Measurements from ENCODE around the gene CFAP70.
"Not testable (repeated sequence)": the region's sequence is repeated elsewhere in the genome, so short reads cannot be mapped to it uniquely, and the experiment has no call there.

CFAP70 gene

DNA sequence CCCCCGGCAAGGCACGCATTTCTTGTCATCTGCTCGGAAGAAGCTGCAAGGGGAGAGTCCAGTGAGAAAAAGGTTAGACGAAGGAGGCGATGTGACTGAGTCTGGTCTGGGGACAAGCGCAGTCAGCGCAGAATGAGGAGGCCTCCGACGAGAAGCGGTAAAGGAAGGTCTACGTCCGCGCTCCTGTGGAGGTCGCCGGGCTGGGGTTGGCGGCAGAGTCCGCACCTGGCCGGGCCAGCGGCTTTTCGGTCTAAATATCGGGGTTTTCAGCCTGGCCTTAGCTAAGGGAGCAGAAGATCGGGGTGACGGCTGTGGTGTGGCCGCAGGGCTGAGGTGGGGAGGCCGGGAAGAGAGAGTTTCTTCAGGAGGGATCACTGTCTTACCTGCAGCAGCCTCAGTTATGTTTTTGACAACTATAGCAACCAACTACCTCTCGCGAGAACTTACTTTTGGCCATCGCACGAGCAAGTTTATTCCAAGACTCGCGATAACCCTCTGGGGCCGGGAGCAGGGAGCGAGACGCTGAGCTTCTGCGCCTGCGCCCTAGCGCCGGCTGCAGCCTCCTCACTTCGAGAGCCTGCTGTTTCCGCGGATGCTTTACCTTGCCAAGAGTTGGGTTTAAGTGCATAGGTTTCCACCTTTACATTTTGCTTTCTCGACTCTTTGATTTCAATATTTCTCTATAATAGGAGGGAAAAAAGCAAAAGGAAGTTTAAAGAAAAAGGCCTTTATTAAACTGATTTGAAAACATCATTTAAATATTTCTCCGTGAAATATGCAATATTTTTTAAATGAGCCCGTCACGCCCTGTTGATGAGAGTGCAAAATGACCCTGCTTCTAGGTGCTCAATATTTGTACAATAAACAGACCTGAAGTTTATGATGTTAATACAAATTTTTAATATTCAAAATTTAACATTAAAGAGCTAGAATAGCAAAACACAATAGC, at the start of gene CFAP70:
CFAP70 (minus strand) TSS at position 534 of the 949 bp plus-strand sequence. CDS start 4,068 bp downstream, outside the sequence.
- no peaks in the 10 kb centered on the region for H3K27me3 ChIP-seq (ENCODE audit: control insufficient read depth in 1 of 2, insufficient read depth in 2 of 2, low read length in 2 of 2)
- peak within 1 kb of the TSS; percentile 67 to 73 for H3K9ac ChIP-seq (ENCODE audit: low read depth in 1 of 2, low read length in 2 of 2)
- H3K4me3 ChIP-seq (ENCODE audit: low read depth in 1 of 2, low read length in 2 of 2), result peak within 1 kb of the TSS; percentile 80 to 87
- no peaks in the 10 kb centered on the region for H3K9me3 ChIP-seq (ENCODE audit: control insufficient read depth in 1 of 2, low read length in 2 of 2)
- peaks cover 0 to 4% of the 10 kb centered on the region in 2 donors for H3K36me3 ChIP-seq (ENCODE audit: control insufficient read depth in 1 of 2, insufficient read depth in 2 of 2, low read length in 2 of 2)
- no peak within 1 kb of the TSS for H3K27ac ChIP-seq (ENCODE audit: low read depth, low read length)
- peaks cover 6 to 10% of the 10 kb centered on the region in 2 donors for H3K4me1 ChIP-seq (ENCODE audit: control insufficient read depth in 1 of 2, insufficient read depth in 2 of 2, low read length in 2 of 2)

GRCh38 chr10:73408061-73408460, 49.4 kb upstream of the CFAP70 start:
- no peaks in the 10 kb centered on the region for H3K27me3 ChIP-seq (ENCODE audit: control insufficient read depth in 1 of 2, insufficient read depth in 2 of 2, low read length in 2 of 2)
- H3K4me3 ChIP-seq (ENCODE audit: low read depth in 1 of 2, low read length in 2 of 2), result no peak overlapping the region
- H3K9ac ChIP-seq (ENCODE audit: low read depth in 1 of 2, low read length in 2 of 2), result no peak overlapping the region
- H3K9me3 ChIP-seq (ENCODE audit: control insufficient read depth in 1 of 2, low read length in 2 of 2), result no peaks in the 10 kb centered on the region
- H3K36me3 ChIP-seq (ENCODE audit: control insufficient read depth in 1 of 2, insufficient read depth in 2 of 2, low read length in 2 of 2), result no peaks in the 10 kb centered on the region
- no peak overlapping the region for H3K27ac ChIP-seq (ENCODE audit: low read depth, low read length)
- H3K4me1 ChIP-seq (ENCODE audit: control insufficient read depth in 1 of 2, insufficient read depth in 2 of 2, low read length in 2 of 2), result peaks cover 4% of the 10 kb centered on the region in 2 donors

DNA sequence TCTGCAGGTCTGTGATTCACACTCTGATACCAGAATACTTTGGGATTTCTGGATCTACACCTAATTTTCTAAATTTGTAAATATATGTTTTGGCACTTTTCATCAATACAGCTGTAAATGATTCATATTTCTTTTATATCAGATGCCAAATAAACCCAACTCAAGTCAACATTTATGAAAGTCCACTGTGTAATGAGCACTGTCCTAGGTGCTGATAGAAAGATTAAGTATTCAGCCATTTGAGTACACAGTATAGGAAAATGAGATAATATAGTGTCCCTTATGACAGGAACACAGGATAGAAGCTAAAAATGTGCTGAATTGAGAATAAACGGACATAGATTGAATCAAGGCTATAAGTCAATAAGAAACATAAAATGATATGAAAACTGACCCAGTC, 48.8 kb upstream of the CFAP70 start:
- no peaks in the 10 kb centered on the region for H3K4me1 ChIP-seq (ENCODE audit: control insufficient read depth in 1 of 2, insufficient read depth in 2 of 2, low read length in 2 of 2)

DNA sequence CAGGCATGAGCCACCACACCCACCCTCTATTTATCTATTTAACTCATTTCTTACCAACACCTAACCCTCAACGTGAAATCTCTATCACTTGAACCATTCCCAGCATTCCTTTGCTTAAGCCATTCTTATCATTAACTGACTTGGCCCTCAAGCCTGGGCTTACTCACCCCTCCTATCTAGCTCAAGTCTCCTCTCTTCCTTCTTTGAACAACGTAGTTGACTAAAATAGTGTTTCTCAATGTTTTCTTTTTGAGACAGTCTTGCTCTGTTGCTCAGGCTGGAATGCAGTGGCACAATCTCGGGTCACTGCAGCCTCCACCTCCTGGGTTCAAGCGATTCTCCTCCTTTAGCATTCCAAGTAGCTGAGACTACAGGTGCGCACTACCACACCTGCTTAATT, 48.2 kb upstream of the CFAP70 start:
- no peaks in the 10 kb centered on the region for H3K4me1 ChIP-seq (ENCODE audit: control insufficient read depth in 1 of 2, insufficient read depth in 2 of 2, low read length in 2 of 2)

More for the DNA sequence above, 48.8 kb upstream of the CFAP70 start:
- no peak overlapping the region for H3K9ac ChIP-seq (ENCODE audit: low read depth in 1 of 2, low read length in 2 of 2)
- no peak overlapping the region for H3K4me3 ChIP-seq (ENCODE audit: low read depth in 1 of 2, low read length in 2 of 2)
- no peaks in the 10 kb centered on the region for H3K27me3 ChIP-seq (ENCODE audit: control insufficient read depth in 1 of 2, insufficient read depth in 2 of 2, low read length in 2 of 2)
- H3K27ac ChIP-seq (ENCODE audit: low read depth, low read length), result no peak overlapping the region
- H3K9me3 ChIP-seq (ENCODE audit: control insufficient read depth in 1 of 2, low read length in 2 of 2), result no peaks in the 10 kb centered on the region
- H3K36me3 ChIP-seq (ENCODE audit: control insufficient read depth in 1 of 2, insufficient read depth in 2 of 2, low read length in 2 of 2), result no peaks in the 10 kb centered on the region

DNA sequence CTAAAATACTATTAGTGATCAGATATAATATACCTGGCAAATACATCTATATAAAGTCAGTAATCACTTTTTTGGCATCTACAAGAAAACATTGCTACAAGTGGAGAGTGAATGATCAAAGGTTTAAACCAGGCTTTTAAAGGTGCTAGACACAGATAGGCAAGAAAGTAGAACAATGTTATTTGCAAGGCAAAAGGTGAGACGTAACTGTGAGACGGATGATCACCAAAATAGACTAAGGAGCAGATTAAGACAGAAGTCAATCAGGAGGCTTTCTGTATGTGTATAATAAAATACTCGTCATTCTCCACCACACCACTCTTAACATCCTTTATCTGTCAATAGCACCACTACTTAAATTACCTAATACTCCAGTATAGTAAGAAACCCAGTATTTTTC, 46.9 kb upstream of the CFAP70 start:
- no peaks in the 10 kb centered on the region for H3K4me1 ChIP-seq (ENCODE audit: control insufficient read depth in 1 of 2, insufficient read depth in 2 of 2, low read length in 2 of 2)

More for the DNA sequence above, 48.2 kb upstream of the CFAP70 start:
- no peak overlapping the region for H3K4me3 ChIP-seq (ENCODE audit: low read depth in 1 of 2, low read length in 2 of 2)
- no peaks in the 10 kb centered on the region for H3K9me3 ChIP-seq (ENCODE audit: control insufficient read depth in 1 of 2, low read length in 2 of 2)
- H3K36me3 ChIP-seq (ENCODE audit: control insufficient read depth in 1 of 2, insufficient read depth in 2 of 2, low read length in 2 of 2), result no peaks in the 10 kb centered on the region
- H3K27ac ChIP-seq (ENCODE audit: low read depth, low read length), result no peak overlapping the region
- no peaks in the 10 kb centered on the region for H3K27me3 ChIP-seq (ENCODE audit: control insufficient read depth in 1 of 2, insufficient read depth in 2 of 2, low read length in 2 of 2)
- H3K9ac ChIP-seq (ENCODE audit: low read depth in 1 of 2, low read length in 2 of 2), result no peak overlapping the region

DNA sequence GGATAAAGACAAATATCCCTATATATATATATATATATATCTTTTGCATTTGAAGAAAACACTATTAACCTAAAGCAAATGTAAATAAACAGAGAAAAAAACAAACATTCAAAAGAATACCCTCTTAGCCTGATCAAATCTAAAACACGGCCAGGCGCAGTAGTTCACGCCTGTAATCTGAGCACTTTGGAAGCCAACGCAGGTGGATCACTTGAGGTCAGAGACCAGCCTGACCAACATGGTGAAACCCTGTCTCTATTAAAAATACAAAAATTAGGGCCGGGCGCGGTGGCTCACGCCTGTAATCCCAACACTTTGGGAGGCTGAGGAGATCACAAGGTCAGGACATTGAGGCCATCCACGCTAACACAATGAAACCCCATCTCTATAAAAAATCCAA, 46.0 kb upstream of the CFAP70 start:
- H3K9me3 ChIP-seq (ENCODE audit: control insufficient read depth in 1 of 2, low read length in 2 of 2), result no peaks in the 10 kb centered on the region
- H3K27ac ChIP-seq (ENCODE audit: low read depth, low read length), result no peak overlapping the region
- no peak overlapping the region for H3K9ac ChIP-seq (ENCODE audit: low read depth in 1 of 2, low read length in 2 of 2)
- H3K27me3 ChIP-seq (ENCODE audit: control insufficient read depth in 1 of 2, insufficient read depth in 2 of 2, low read length in 2 of 2), result no peaks in the 10 kb centered on the region
- no peaks in the 10 kb centered on the region for H3K4me1 ChIP-seq (ENCODE audit: control insufficient read depth in 1 of 2, insufficient read depth in 2 of 2, low read length in 2 of 2)
- no peaks in the 10 kb centered on the region for H3K36me3 ChIP-seq (ENCODE audit: control insufficient read depth in 1 of 2, insufficient read depth in 2 of 2, low read length in 2 of 2)
- H3K4me3 ChIP-seq (ENCODE audit: low read depth in 1 of 2, low read length in 2 of 2), result no peak overlapping the region

More for the DNA sequence above, 46.9 kb upstream of the CFAP70 start:
- Histone ChIP-seq H3K9me3 (ENCODE audit: control insufficient read depth in 1 of 2, low read length in 2 of 2) (no peaks in the 10 kb centered on the region), H3K36me3 (ENCODE audit: control insufficient read depth in 1 of 2, insufficient read depth in 2 of 2, low read length in 2 of 2) (no peaks in the 10 kb centered on the region), H3K27ac (ENCODE audit: low read depth, low read length) (no peak overlapping the region), H3K4me3 (ENCODE audit: low read depth in 1 of 2, low read length in 2 of 2) (no peak overlapping the region), H3K9ac (ENCODE audit: low read depth in 1 of 2, low read length in 2 of 2) (no peak overlapping the region), H3K27me3 (ENCODE audit: control insufficient read depth in 1 of 2, insufficient read depth in 2 of 2, low read length in 2 of 2) (no peaks in the 10 kb centered on the region)

GRCh38 chr10:73401636-73402035, 43.0 kb upstream of the CFAP70 start:
- Histone ChIP-seq H3K27me3 (ENCODE audit: control insufficient read depth in 1 of 2, insufficient read depth in 2 of 2, low read length in 2 of 2) (no peaks in the 10 kb centered on the region), H3K4me3 (ENCODE audit: low read depth in 1 of 2, low read length in 2 of 2) (no peak overlapping the region), H3K4me1 (ENCODE audit: control insufficient read depth in 1 of 2, insufficient read depth in 2 of 2, low read length in 2 of 2) (no peaks in the 10 kb centered on the region)

DNA sequence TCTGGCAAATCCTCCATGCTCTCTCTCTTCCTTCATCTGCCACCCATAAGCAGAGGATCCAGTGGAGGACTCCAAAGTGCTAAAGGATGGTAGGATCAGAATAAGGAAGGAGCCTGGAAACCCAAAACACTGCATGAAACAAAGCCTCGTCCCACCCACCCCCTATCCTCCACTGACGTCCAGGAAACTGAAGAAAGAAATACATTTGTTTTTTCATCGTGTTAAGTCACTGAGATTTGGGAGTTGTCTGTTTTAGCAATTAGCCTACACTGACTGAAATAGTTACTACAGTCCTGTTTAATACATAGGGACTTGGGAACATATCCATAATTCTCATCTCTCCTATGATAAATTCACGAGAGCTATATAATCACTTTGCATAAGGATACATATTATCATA, 40.4 kb upstream of the CFAP70 start:
- Histone ChIP-seq H3K4me3 (ENCODE audit: low read depth in 1 of 2, low read length in 2 of 2) (no peak overlapping the region), H3K4me1 (ENCODE audit: control insufficient read depth in 1 of 2, insufficient read depth in 2 of 2, low read length in 2 of 2) (no peaks in the 10 kb centered on the region), H3K36me3 (ENCODE audit: control insufficient read depth in 1 of 2, insufficient read depth in 2 of 2, low read length in 2 of 2) (peaks cover 10 to 37% of the 10 kb centered on the region in 2 donors), H3K9me3 (ENCODE audit: control insufficient read depth in 1 of 2, low read length in 2 of 2) (no peaks in the 10 kb centered on the region), H3K27me3 (ENCODE audit: control insufficient read depth in 1 of 2, insufficient read depth in 2 of 2, low read length in 2 of 2) (no peaks in the 10 kb centered on the region), H3K27ac (ENCODE audit: low read depth, low read length) (no peak overlapping the region), H3K9ac (ENCODE audit: low read depth in 1 of 2, low read length in 2 of 2) (no peak overlapping the region)

More at GRCh38 chr10:73401636-73402035, 43.0 kb upstream of the CFAP70 start:
- Histone ChIP-seq H3K36me3 (ENCODE audit: control insufficient read depth in 1 of 2, insufficient read depth in 2 of 2, low read length in 2 of 2) (peaks cover 3 to 19% of the 10 kb centered on the region in 2 donors), H3K9me3 (ENCODE audit: control insufficient read depth in 1 of 2, low read length in 2 of 2) (no peaks in the 10 kb centered on the region), H3K27ac (ENCODE audit: low read depth, low read length) (no peak overlapping the region), H3K9ac (ENCODE audit: low read depth in 1 of 2, low read length in 2 of 2) (no peak overlapping the region)

DNA sequence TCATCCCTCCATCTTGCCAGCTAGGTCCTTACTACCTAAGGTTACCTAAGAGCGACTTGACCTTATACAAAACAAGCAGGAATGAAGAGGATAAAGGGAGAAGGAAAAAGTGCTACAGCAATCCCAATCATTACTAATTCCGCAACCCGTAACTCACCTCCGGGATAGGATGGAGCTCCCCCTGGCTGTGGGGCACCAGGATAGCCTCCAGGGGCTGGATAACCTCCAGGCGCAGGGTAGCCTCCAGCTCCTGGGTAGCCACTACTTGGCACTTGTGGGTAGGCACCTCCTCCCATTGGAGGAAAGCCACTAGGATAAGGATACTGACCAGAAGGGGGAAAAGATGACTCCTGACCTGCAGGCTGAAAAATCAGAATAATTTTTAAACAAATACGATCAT, 39.4 kb upstream of the CFAP70 start:
- Histone ChIP-seq H3K27ac (ENCODE audit: low read depth, low read length) (no peak overlapping the region), H3K9me3 (ENCODE audit: control insufficient read depth in 1 of 2, low read length in 2 of 2) (no peaks in the 10 kb centered on the region), H3K4me3 (ENCODE audit: low read depth in 1 of 2, low read length in 2 of 2) (no peak overlapping the region), H3K36me3 (ENCODE audit: control insufficient read depth in 1 of 2, insufficient read depth in 2 of 2, low read length in 2 of 2) (peaks cover 10 to 37% of the 10 kb centered on the region in 2 donors), H3K27me3 (ENCODE audit: control insufficient read depth in 1 of 2, insufficient read depth in 2 of 2, low read length in 2 of 2) (no peaks in the 10 kb centered on the region), H3K9ac (ENCODE audit: low read depth in 1 of 2, low read length in 2 of 2) (no peak overlapping the region), H3K4me1 (ENCODE audit: control insufficient read depth in 1 of 2, insufficient read depth in 2 of 2, low read length in 2 of 2) (no peaks in the 10 kb centered on the region)

DNA sequence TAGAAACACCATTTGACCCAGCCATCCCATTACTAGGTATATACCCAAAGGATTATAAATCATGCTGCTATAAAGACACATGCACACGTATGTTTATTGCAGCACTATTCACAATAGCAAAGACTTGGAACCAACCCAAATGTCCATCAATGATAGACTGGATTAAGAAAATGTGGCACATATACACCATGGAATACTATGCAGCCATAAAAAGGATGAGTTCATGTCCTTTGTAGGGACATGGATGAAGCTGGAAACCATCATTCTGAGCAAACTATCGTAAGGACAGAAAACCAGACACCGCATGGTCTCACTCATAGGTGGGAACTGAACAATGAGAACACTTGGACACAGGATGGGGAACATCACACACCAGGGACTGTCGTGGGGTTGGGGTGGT, 35.7 kb upstream of the CFAP70 start:
- not testable (repeated sequence) for H3K9ac ChIP-seq (ENCODE audit: low read depth in 1 of 2, low read length in 2 of 2); H3K27me3 ChIP-seq (ENCODE audit: control insufficient read depth in 1 of 2, insufficient read depth in 2 of 2, low read length in 2 of 2); H3K27ac ChIP-seq (ENCODE audit: low read depth, low read length); H3K9me3 ChIP-seq (ENCODE audit: control insufficient read depth in 1 of 2, low read length in 2 of 2); H3K4me3 ChIP-seq (ENCODE audit: low read depth in 1 of 2, low read length in 2 of 2); H3K4me1 ChIP-seq (ENCODE audit: control insufficient read depth in 1 of 2, insufficient read depth in 2 of 2, low read length in 2 of 2)
- H3K36me3 ChIP-seq (ENCODE audit: control insufficient read depth in 1 of 2, insufficient read depth in 2 of 2, low read length in 2 of 2), result peaks cover 18 to 44% of the 10 kb centered on the region in 2 donors
